Activated T-cell treated with anti-CD3 and anti-CD28 coated beads for 1 hour (primary cell): Measurements from ENCODE around the gene IBSP.

Experiments
- DNase-seq: peaks from one replicate; pipeline ENCODE4 v3.0.0-alpha.2; 2020; ENCODE audit warnings: low read depth

The IBSP gene, protein sequence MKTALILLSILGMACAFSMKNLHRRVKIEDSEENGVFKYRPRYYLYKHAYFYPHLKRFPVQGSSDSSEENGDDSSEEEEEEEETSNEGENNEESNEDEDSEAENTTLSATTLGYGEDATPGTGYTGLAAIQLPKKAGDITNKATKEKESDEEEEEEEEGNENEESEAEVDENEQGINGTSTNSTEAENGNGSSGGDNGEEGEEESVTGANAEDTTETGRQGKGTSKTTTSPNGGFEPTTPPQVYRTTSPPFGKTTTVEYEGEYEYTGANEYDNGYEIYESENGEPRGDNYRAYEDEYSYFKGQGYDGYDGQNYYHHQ

DNA sequence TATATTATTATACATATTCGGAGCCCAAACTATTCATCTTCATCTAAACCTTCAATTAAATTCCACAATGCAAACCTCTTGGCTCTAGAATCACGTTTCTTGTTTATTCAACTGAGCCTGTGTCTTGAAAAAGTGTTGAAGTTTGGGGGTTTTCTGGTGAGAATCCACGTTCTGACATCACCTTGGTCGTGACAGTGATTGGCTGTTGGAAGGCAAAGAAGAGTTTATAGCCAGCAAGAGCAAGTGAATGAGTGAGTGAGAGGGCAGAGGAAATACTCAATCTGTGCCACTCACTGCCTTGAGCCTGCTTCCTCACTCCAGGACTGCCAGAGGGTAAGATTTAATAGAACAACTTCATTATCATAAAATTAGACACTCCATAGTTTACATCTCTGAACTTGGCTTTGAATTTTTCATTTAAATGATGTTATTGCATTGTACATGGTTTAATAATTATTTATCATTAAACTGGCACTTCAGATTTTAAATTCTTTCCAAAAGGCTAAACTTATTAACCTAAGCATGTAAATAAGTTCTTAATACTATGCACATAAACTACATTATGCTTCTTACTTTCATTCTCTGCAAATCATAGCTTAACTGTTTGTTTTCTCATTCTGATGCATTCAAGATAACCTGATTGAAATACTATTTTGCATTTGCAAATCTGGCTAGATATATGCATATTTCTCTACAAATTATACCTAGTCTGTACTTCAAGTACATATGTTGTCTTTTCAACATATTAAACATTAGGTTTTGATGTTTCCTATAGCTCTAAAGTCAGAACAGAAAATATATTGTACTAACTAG lies at the start of gene IBSP:
Gene IBSP, plus strand, starts transcription at position 254 of the 813 bp plus-strand sequence. CDS start 2,808 bp downstream, outside the sequence.
- DNase-seq = no peak

DNA sequence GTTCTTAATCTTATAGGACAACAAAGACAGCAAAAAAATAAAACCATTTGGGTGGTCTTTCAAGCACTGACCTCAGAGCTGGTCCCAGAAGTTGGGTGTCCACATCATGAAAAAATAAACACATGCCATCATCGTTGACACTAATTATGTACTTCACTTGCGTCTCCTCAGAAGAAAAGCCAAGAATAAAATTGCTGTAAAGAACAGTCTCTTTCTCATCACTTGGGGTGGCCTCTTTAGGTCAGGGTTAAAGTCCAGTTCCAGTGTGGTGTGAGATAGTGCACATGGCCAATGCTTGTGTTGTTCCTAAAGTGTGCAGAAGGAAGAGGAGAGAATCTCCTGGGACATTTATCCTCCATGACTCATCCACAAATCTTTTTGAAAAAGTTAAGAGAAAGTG lies 49.5 kb upstream of the IBSP start:
- DNase-seq = no peak

DNA sequence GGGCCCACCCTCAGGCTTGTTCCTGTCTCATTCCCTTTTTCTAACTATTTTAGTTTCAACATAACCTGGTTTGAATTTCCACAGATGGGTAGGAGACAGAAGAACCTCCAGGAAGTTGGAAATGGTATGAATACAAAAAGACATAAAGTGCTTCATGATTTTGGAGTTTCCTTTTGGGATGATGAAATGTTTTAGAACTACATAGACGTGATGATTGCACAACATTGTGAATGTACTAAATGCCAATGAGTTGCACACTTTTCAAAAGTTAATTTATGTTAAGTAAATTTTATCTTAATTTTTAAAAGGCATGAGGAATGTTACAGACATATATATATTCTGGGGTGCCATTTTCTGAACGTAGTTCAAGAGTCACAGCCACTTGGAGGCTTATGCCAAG lies 41.1 kb upstream of the IBSP start:
- DNase-seq = no peak

DNA sequence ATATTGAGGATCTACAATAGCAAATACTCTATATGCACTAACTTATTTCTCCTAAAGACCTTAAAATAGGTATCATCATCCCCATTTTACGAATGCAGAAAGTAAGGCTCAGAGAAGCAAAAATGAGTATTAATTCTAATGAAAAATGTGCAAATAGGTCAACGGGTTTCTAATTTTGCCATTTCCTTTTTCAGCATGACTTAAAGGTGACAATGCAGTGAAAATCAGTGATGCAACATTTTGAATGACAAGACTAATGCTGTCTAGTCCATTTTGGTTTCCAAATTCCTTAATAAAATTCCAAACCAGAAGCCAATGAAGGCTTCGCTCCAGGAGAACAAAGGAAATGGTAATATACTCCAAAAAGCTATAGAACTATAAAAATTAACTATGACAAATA lies 37.0 kb upstream of the IBSP start:
- no peak for DNase-seq

DNA sequence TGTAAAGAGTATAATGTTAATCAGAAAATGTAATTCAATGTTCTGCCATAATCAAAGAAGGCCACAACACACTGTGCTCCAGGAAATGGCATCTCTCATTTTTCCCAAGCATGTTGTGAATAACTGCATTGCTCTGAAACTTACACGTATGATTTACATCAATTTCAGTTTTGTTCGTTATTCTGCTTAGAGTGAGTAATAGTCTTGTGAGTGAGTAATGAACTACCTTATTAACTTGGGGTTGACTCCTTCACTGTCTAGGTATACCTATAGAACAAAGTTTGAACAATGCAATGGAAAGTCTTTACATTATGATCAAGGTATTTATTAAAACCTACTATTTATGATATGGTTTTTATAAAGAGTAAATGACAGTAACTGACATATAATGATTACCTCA lies 17.8 kb upstream of the IBSP start:
- DNase-seq = no peak

DNA sequence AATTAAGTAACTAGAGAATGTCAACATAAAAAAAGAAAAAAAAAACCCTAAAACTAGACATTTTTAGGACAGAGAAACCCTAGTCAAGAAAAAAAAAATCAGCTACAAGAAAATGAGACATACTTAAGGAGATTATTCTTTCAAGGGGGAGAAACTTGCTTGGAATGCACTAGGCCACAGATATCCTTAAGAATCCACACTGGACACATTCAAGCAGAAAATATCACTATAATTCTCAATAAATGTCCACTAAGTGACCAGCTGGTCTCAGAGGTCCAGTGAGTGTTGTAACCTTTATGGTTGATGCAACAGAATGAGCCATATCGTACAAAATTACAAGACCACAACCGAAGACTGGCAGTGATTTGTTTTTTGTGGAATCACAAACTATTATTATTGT lies 15.6 kb upstream of the IBSP start:
- DNase-seq = no peak

DNA sequence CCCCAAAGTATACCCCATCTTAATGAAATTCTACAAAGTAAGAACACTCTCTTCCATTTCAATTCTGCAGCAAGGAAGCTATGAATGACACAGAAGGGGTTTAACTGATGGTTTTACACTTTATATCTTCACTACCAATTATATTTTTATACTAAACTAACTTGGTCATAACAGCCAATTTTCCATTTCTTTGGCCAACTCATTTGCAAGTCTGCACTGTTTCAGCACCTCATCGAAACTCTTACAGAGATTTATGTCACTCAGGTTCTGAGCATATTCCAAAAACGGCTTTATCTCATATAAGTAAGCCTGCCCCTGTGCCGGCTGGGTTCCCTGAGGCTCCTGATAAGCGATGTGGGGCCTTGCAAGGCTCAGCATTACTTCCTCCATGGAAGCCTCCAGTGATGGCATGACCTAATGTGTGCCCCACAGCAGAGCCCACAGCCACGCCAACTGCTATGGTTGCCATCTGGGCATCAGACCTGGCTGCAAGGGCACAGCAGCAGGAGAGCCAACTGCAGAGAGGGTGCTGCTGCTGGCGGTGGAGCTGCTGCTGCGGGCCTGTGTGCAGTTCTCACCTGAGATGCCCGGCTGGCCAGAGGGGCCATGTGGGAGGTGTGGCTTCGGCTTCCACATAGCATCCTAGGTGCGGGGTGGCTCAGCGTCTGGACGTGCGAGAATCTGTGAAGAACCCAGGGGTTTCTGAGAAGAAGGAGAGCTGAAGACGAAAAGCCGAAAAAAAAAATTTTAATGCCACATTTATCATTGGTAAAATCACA lies 13.4 kb upstream of the IBSP start:
- no peak for DNase-seq

DNA sequence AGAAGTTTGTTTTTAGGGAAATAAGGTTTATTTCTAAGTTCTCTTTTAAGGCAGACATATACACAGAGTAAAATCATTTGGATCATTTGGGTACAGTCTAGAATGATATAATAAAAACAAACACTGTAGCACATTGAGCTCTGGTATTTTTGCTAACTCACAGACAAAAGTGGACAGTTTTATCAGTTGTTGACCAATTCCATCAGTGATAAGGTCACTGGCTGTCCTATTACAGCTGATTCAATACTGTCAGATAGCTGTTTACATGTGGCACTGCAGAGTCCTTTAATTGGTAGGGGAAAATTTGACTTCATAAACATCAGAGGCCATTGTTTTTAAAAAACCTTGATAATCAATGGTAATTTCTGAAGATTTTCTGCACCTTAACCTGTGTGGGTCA lies 3.5 kb downstream of the IBSP start:
- no peak for DNase-seq

DNA sequence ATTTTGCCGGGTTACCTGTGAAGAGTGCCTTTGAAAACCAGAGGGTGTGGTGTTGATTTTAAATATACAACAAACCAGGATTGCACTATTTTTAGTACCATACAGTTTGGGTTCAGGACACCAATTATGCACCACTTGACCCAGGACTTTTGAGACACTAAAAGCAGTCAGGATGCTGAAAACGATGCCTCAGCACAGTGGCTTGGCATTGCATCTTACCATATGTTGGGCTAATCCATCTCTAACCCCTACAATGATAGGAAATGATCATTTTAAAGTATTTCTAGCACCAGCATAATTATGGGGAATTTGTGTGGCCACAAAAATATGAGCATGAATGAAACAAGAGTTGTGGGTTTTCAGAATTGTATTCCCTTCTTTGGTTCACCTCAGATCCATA lies 4.1 kb downstream of the IBSP start:
- no peak for DNase-seq

DNA sequence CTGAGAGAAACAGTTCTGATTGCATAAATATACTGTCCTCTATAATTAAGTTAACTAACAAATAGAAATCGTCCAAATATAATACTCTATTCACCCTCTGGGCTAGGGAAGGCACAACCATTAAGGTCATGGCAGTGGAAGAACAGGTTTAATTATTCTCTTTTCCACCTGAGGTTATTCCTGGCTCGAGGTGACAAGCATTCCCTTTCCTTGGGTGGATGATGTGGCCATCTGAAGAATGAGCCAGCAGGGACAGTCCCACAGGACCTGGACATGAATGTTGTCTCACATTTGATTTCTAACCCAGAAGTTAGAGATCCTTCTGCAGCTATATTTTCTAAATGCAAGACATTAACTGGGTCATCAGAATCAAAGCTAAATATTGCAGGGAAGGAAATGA lies 5.5 kb downstream of the IBSP start:
- DNase-seq = no peak

DNA sequence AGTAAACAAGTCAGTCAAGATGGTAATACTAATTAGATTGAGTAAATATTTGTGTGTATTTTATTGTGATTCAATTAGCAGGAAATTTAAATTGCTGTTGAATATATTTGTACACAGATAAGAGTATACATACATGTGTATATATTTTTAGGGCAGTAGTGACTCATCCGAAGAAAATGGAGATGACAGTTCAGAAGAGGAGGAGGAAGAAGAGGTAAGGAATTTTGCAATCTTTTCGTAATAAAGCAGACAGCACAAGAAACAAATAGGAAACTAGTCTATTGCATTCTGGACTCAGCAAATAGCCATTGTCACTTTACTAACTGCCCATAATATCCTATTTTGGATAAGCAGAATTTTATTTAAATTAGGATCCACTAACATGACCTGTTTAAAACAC lies 6.6 kb downstream of the IBSP start:
- DNase-seq = no peak

DNA sequence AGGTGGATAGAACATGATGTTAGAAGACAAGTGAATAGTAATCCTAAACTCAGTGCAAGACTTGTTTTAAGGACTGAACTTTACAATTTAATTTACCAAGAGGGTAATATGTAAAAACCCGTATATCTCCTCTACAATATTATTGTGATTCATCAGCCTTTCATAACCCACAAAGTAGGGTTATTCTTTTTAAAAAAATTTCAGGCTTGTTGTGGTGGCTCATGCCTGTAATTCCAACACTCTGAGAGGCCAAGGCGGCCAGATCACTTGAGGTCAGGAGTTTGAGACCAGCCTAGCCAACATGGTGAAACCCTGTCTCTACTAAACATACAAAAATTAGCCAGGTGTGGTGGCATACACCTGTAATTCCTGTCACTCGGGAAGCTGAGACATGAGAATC lies 7.2 kb downstream of the IBSP start:
- no peak for DNase-seq

DNA sequence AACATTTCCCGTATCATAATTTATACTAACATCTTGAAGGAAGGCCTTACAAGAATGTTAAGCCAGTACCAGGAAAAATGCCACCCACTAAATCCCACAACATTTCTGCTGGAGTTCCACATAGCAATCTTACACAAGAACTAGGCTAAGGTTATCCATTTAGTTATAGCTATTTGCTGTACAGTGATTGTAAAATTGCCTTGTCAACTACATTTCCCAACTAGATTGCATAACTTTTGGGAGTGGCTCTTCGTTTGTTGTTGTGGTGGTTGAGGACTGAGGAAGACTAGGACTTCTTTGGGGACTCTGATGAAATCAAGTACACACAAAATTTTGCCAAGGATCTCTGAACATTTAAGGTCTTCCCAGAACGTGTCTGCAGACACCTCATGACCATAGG lies 8.0 kb downstream of the IBSP start:
- no peak for DNase-seq

DNA sequence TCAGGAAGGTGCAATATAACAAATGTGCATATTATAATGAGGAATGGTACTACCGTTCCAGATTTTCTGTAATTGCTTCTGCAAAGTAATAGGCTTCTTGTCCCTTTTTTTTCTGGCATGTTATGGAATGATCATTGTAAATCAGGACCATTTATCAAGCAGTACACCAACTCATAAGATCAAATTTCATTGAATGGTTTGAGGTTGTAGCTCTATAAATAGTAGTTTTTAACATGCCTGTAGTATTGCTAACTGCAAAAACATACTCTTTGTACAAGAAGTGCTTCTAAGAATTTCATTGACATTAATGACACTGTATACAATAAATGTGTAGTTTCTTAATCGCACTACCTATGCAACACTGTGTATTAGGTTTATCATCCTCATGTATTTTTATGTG lies 12.6 kb downstream of the IBSP start:
- DNase-seq = no peak

DNA sequence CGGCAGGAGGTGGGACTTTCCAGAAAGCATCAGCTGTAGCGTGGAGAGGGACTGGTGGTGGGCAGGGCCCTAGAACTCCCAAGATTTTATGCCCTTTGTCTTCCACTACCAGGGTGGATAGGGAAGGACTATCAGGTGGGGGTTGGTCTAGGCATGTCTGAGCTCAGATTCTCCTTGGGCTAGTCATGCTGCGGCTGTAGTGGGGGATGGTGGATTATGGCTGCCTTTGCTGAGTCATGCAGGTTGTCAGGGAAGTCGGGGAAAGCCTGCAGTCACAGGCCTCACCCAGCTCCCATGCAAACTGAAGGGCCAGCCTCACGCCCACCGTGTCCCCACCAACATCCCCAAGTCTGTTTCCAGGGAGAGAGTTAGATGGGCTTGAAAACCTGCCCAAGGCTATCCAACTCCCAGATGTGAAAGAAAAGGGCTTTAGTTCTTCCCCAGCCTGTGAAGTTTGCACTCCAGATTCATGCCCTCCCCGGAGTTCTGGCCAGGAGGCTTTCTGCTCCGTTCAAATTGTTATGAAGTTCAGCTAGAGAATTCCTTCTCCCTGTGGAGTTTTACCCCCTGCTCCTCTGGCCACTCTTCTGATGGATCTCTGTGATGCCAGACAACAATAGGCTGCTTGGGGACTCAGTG lies 20.0 kb downstream of the IBSP start:
- no peak for DNase-seq

DNA sequence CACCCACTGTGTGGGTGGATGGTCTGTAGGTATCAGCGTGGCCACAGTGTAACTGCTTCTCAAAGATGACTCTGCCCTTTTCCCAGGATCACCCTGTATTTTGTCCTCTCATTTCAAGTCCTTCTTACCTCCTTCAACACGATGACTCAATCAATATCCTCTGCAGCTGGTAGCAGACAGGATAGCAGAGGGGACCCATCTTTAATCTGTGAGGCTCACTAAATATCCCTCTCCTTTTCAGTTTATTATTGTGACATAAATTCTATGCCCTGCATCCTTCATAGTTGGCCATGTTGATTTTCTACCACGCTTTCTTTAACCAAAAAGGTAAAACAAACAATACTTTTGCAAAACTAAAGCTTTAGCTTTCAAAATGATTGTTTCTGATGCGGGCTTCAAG lies 23.8 kb downstream of the IBSP start:
- DNase-seq = no peak

DNA sequence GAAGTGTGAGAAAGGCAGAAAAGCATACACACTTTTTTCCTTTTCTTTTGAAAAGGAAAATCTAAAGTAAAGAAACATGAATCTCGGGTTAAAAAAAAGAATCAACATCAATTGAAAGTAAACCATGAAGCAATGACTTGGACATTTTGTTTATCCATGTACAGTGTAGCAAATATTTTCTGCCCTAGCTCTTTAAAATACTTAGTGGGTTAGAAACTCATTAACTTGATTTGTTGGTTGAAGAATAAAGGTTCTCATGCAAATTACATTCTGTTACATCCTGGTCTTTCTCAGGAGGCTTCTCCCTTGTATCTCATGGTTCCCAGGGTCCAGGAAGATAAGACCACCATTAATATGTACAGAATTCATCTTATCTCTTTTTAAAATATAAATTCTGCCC lies 24.4 kb downstream of the IBSP start:
- no peak for DNase-seq

DNA sequence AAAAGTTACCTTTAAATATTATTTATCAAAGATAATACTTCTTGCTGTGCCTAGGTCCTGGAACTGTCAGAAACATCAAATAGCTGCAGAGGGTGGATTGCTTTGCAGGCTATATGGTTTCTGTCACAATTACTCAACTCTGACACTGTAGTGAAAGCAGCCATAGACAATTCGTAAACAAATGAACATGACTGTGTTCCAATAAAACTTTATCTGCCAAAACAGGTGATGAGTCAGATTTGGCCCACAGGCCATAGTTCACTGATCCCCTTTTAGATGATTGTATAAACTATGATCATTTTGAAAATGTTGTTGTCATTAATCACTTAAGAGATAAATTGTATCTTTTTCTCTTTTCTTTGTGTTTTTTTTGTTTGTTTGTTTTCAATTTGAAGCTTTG lies 25.0 kb downstream of the IBSP start:
- no peak for DNase-seq

DNA sequence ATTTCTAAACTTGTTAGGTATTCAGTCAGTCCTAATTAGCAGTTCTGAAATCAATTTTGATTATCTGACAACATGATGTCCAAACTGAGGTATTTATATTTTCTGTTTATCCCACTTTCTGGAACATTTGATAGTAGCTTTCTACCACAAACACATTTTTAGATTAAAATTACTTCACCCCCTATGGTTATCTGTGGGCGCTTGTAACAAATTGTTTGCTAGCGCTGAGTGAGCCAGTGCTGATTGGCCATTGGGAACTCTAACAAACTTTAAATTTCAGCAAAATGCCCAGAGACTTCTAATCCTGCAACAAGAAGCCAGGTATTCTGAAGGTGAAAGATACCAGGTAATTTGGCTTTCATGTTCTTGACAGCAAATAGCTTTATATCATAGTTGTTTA lies 33.3 kb downstream of the IBSP start, which contains the start of gene MEPE:
Gene MEPE, plus strand, starts transcription at position 301 of the 400 bp plus-strand sequence. CDS start 1,746 bp downstream, outside the sequence.
- DNase-seq = no peak

DNA sequence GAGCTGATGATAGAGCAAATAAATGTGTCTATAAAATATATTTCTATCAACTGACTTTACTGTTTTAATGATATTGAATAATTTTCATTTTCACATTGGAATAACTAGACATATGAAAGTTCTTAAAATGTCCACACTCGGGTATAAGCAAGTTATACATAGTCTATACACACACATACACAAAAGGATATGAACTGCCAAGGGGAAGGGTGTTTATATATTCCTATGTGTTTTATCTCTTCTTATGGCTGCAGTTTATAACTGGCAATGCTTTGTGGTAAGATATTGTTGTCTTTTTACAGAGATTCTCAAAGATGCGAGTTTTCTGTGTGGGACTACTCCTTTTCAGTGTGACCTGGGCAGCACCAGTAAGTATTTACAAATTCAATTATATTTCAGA lies 35.0 kb downstream of the IBSP start:
- no peak for DNase-seq

DNA sequence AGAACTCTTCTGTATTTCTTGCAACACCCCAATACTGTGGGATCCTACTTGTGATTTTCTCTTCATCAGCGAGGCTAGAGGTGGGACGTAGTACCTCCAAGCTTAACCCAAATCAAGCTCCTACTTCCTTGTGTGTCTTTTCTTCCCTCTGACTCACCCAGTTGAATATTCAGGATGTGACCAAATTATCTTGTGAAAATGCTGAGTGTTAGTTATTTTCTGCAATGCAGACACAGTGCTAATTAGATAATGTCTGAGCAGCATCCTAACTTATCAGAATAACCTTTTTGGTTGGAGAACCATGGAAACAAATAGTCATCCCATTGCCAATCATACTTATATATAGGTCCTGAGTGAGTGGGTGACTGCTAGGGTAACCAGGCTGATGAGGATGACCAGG lies 35.8 kb downstream of the IBSP start:
- no peak for DNase-seq

DNA sequence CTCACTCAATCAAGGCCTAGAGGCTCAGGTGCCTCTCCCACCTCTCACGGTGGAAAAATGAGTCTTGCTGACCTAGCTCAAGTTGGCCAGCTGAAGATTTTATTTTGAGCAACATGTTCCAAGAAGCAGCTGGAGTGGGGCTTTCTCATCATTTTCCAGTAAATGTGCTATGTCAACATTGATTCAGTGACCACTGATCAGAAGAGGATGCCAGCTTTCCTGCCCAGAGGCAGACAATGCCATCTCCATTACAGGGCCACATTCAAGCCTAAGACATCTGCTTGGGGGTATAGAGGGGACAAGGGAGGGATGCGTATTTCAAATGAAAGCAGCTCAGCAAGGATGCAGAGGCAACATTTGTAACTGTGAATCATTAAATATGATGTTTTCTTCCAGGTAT lies 36.4 kb downstream of the IBSP start:
- DNase-seq = no peak
